ENCODE results near the gene MAP4. TPM values are rescaled to one million over a fixed set of nuclear protein-coding genes. Genes with fewer than 3 reads are reported as not detected.

Gene MAP4
- total RNA-seq, 1 donor = 17.9 TPM

DNA sequence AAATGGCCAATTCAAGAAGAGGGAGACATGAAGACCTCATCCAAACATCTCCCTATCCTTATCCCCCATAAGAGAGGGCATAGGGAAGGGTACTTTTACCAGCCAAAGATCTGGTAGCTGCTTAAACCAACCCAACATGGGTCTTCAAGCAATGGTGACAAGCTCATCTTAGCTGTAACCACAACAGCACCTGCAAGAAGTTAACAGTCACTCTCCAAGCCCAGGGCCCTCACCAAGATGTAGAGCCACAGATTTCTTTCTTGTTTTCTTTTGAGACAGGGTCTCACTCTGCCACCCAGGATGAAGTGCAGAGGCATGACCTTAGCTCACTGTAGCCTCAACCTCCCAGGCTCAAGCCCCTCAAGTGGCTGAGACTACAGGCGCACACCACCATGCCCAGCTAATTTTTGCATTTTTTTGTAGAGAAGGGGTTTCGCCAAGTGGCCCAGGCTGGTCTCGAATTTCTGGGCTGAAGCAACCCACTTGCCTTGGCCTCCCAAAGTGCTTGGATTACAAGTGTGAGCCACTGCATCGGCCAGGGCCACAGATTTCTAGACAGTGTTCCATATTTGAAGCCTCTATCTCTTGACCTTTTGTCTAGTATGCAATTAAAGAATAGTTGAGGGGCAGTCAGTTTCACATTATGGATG lies 156.1 kb downstream of the MAP4 start:
- Histone ChIP-seq H3K4me1 (ENCODE audit: insufficient read depth, low read length) (no peaks in the 10 kb centered on the region), H3K9me3 (ENCODE audit: low read depth, low read length) (no peaks in the 10 kb centered on the region), H3K4me3 (ENCODE audit: low read length) (no peak overlapping the region), H3K27me3 (ENCODE audit: insufficient read depth, low read length) (no peaks in the 10 kb centered on the region)

- Histone ChIP-seq H3K9me3 (ENCODE audit: low read depth, low read length) (no peaks in the 10 kb centered on the region), H3K27me3 (ENCODE audit: insufficient read depth, low read length) (no peaks in the 10 kb centered on the region), H3K4me1 (ENCODE audit: insufficient read depth, low read length) (no peaks in the 10 kb centered on the region), H3K4me3 (ENCODE audit: low read length) (no peak overlapping the region)
Measured at GRCh38 chr3:47857151-47857550, 159.1 kb downstream of the MAP4 start.

DNA sequence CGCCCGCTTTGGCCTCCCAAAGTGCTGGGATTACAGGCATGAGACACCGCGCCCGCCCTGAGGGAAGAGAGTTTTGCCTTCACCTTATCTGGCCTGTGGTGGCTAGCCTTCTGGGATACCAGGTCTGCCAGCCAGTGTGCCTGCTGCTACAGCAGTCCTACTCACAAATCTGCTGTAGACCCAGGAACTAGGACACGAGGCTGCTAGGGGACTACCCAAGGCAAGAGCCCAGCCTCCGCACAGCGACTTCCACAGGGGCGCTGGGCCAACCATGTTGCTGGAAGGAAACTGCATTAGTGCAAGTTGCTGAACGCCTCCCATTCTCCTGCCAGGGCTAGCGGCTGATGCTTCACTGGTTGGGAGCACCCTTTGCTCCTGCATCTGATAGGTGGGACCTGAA lies 159.5 kb downstream of the MAP4 start:
- no peaks in the 10 kb centered on the region for H3K4me1 ChIP-seq (ENCODE audit: insufficient read depth, low read length)
- H3K27me3 ChIP-seq (ENCODE audit: insufficient read depth, low read length) = no peaks in the 10 kb centered on the region
- no peaks in the 10 kb centered on the region for H3K9me3 ChIP-seq (ENCODE audit: low read depth, low read length)
- H3K4me3 ChIP-seq (ENCODE audit: low read length) = no peak overlapping the region

- H3K9me3 ChIP-seq (ENCODE audit: low read depth, low read length) = no peaks in the 10 kb centered on the region
- no peaks in the 10 kb centered on the region for H3K27me3 ChIP-seq (ENCODE audit: insufficient read depth, low read length)
- no peaks in the 10 kb centered on the region for H3K4me1 ChIP-seq (ENCODE audit: insufficient read depth, low read length)
- no peak overlapping the region for H3K4me3 ChIP-seq (ENCODE audit: low read length)
Measured at GRCh38 chr3:47855461-47856383, 160.5 kb downstream of the MAP4 start.

DNA sequence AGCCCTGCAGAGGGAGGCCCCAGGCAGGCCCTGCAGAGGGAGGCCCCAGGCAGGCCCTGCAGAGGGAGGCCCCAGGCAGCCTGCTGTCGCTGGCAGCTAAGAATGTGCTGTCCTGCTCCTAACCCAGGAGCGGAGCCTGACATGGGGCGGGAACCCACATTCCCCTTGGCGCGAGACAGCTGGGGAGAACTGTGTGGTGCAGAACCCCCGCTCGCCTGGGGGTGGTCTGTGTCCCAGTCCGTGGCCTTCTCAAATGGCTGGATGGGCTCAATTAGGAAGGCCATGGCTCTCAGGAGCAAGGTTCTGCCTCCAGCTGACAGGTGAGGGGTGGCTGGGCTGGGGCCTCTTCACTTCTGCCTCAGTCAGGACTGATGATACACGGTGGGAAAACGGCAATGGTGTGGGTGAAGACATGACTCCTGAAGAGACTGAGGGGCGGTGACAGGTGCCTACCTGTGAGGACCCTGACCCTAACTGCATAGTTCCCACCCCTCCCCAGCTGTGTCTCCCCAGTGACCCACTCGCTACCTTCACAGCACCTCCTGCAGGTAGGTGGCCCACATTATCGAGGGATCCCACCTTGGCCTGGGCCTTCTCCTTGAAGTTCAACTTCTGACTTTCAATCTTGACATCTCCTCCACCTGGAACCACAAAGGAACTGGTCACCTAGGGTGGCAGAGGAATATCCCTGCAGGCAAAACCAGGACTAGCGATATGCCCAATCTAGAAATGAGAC lies 161.3 kb downstream of the MAP4 start:
- Histone ChIP-seq H3K4me3 (ENCODE audit: low read length) (no peak overlapping the region), H3K4me1 (ENCODE audit: insufficient read depth, low read length) (no peaks in the 10 kb centered on the region), H3K27me3 (ENCODE audit: insufficient read depth, low read length) (no peaks in the 10 kb centered on the region), H3K9me3 (ENCODE audit: low read depth, low read length) (no peaks in the 10 kb centered on the region)

DNA sequence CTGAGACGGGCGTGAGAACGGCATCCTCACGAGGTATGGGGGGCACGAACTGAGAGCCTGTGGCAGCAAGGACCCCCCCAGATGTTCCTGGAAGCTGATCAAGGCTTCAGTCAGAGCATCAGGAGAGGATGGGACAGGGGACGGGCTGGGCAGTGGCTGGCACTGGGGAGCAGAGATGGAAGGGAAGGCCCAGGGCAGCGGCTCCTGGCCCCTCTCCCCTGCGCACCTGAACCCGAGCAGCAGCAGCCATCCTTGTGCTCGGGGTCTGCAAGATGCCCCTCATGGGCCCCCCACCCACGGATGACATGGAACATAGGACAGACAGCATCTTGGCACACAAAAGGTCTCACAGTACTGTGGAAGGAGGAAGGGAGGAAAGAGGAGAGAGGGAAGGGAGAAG lies 161.9 kb downstream of the MAP4 start:
- Histone ChIP-seq H3K4me1 (ENCODE audit: insufficient read depth, low read length) (no peaks in the 10 kb centered on the region), H3K4me3 (ENCODE audit: low read length) (no peak overlapping the region), H3K27me3 (ENCODE audit: insufficient read depth, low read length) (no peaks in the 10 kb centered on the region), H3K9me3 (ENCODE audit: low read depth, low read length) (no peaks in the 10 kb centered on the region)

DNA sequence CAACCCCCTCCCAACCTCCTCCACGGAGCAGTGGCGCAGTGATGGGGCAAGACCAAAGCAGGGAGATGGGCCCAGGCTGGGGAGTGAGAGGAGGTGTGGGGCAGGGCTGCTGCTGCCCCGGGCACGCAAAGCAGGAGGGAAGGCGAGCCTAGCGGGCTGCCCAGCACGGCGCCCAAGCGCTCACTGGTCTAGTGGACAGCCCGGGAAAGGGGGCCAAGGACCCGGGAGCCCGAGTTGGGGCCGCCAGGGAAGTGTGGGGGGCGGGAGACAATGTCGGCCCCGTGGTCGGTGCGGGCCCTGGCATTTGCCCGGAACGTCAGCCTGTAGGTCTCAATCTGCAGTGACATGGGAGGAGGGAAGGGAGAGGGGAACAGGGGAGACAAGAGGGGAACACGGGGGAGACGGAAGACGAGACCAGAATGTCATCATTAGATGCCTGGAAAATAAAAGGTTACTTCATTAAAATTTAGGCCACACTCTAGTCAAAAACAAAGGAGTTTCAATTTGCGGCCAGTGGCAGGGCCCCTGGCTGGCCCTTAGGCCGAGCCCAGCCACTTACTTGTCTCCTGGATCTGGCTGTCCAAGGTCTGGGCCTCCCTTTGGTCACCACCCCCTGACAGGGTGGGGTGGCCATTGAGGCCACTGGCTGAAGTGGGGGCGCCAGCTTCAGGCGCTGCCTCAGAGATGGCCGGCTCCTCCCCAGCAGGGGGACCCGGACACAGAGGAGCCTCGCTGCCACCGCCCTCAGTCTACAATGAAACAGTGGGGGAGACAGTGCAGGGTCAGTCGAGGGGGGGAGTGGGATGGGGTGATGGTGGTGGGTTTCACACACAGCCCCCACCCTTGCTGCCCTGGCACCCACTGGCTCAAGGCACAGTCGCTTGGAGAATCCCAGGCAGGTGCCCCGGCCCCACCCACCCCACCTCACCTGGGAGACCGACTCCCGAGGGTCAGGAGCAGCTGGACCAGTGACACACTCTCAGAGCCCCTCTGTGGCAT lies 163.3 kb downstream of the MAP4 start:
- Histone ChIP-seq H3K9me3 (ENCODE audit: low read depth, low read length) (no peaks in the 10 kb centered on the region), H3K4me3 (ENCODE audit: low read length) (no peak overlapping the region)

GRCh38 chr3:47851888-47852603 lies 164.2 kb downstream of the MAP4 start:
- Histone ChIP-seq H3K27me3 (ENCODE audit: insufficient read depth, low read length) (no peaks in the 10 kb centered on the region), H3K9me3 (ENCODE audit: low read depth, low read length) (no peaks in the 10 kb centered on the region), H3K4me1 (ENCODE audit: insufficient read depth, low read length) (no peaks in the 10 kb centered on the region), H3K4me3 (ENCODE audit: low read length) (no peak overlapping the region)

More for the DNA sequence above, 163.3 kb downstream of the MAP4 start:
- Histone ChIP-seq H3K4me1 (ENCODE audit: insufficient read depth, low read length) (no peaks in the 10 kb centered on the region), H3K27me3 (ENCODE audit: insufficient read depth, low read length) (no peaks in the 10 kb centered on the region)

DNA sequence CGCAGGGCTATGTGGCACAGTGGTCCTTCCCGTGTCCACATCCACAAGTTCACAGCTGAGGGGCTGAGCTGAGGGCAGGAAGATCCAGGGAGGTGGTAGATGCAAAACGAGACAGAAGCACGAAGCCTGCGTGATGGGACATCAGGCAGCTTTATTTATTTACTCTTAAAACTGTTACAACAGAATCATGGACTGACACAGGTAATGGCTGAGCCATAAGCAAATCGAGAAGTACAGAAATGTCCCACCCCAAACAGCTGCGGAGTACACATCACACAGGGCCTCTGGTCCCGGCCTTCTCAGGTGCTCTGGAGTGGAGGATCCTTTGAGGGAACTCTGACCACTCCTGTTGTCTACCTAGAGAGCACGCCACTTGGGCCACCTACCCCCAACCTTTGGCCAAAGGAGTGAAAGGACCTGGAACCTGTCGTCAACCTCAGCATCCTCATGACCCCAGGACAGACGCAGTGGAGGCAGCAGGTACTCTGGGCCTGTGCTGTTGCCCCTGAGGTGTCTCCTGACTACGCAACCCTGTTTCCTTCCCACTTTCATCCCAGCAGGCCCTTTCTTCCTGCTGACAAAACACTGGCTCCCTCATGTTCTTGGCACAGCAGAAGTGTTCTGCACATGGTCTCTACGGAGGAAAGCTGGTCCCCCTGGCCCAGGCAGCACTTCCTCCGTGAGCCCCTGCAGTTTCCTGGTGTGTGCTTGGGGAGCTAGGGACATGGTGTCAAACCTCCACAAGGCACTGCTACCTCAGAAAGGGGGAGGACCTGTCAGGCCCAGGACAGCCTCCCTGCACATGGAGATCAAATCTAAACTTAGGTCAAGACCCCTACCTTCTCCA lies 165.4 kb downstream of the MAP4 start:
- no peaks in the 10 kb centered on the region for H3K27me3 ChIP-seq (ENCODE audit: insufficient read depth, low read length)
- no peaks in the 10 kb centered on the region for H3K4me1 ChIP-seq (ENCODE audit: insufficient read depth, low read length)
- H3K4me3 ChIP-seq (ENCODE audit: low read length) = no peak overlapping the region
- H3K9me3 ChIP-seq (ENCODE audit: low read depth, low read length) = no peaks in the 10 kb centered on the region

DNA sequence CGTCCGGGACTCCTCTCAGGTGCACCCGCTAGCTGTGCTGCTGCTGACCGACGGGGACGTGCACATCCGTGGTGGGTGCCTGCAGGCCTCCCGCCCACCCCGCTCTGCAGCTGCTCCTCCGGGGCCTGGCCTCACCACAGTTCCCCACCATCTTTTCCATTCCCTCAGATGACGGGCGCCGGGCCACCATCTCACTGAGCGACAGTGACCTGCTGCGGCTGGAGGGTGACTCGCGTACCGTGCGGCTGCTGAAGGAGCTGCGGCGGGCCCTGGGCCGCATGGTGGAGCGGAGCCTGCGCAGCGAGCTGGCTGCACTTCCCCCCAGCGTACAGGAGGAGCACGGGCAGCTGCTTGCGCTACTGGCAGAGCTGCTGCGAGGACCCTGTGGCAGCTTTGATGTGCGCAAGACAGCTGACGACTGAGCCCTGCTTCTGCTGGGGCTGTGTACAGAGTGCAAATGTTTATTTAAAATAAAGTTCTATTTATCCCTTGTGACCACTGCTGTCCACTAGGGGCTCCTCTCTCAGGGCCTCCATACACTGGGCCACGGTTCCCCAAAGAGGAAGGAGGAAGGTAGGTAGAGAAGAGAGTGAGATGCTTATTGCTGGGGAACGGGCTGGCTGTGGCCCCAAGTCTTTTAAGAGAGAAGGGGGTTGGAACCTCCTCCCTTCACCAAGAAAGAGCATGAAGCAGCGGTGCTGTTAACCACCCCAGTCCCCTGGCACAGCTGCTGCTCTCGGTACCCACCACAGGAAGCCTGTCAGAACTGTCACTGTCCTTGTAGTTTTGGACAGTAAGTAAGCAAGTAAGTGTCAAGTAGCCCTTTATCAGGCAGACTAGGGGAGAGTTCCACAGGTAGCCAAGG lies 166.3 kb downstream of the MAP4 start:
- Histone ChIP-seq H3K4me3 (ENCODE audit: low read length) (no peak overlapping the region), H3K27me3 (ENCODE audit: insufficient read depth, low read length) (no peaks in the 10 kb centered on the region), H3K4me1 (ENCODE audit: insufficient read depth, low read length) (no peaks in the 10 kb centered on the region), H3K9me3 (ENCODE audit: low read depth, low read length) (no peaks in the 10 kb centered on the region)

DNA sequence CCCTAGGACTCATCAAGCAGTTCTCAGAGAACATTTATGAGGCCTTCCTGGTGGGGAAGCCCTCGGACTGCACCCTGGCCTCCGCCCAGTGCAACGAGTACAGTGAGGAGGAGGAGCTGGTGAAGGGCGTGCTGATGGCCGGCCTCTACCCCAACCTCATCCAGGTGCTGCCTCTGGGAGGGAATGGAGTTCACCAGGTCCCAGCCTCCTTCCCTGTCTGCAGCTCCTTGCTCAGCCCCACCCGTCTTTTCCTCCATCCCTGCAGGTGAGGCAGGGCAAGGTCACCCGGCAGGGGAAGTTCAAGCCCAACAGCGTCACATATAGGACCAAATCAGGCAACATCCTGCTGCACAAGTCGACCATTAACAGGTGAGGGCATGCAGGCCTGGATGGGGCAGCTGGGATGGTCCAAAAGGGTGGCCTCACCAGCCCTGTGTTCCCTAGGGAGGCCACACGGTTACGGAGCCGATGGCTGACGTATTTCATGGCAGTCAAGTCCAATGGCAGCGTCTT lies 167.0 kb downstream of the MAP4 start:
- no peaks in the 10 kb centered on the region for H3K9me3 ChIP-seq (ENCODE audit: low read depth, low read length)
- H3K4me3 ChIP-seq (ENCODE audit: low read length) = no peak overlapping the region
- H3K27me3 ChIP-seq (ENCODE audit: insufficient read depth, low read length) = no peaks in the 10 kb centered on the region
- H3K4me1 ChIP-seq (ENCODE audit: insufficient read depth, low read length) = no peaks in the 10 kb centered on the region

GRCh38 chr3:47848599-47849117 lies 167.6 kb downstream of the MAP4 start:
- no peaks in the 10 kb centered on the region for H3K4me1 ChIP-seq (ENCODE audit: insufficient read depth, low read length)
- no peaks in the 10 kb centered on the region for H3K9me3 ChIP-seq (ENCODE audit: low read depth, low read length)
- H3K27me3 ChIP-seq (ENCODE audit: insufficient read depth, low read length) = no peaks in the 10 kb centered on the region
- no peak overlapping the region for H3K4me3 ChIP-seq (ENCODE audit: low read length)

Measured in mononuclear cell (primary cell).